ENCODE results near the gene VRK1. TPM values are rescaled to one million over a fixed set of nuclear protein-coding genes. Genes with fewer than 3 reads are reported as not detected.

VRK1 gene
- polyA plus RNA-seq, 1 of the 3 experiments (the other 2 are of a cell fraction): 9.1 TPM

- Histone ChIP-seq H3K9me2 (no peaks in the 10 kb centered on the region), H3K36me3 (replicated peaks in 1 of 2; ENCODE audit: control insufficient read depth in 1 of 2, insufficient read depth in 2 of 2, low read length in 1 of 2) (no peaks in the 10 kb centered on the region), H4K20me1 (ENCODE audit: insufficient read depth) (peaks cover 3% of the 10 kb centered on the region; the same call in 1 of the 2 replicates), H3K4me1 (ENCODE audit: control insufficient read depth in 1 of 2, insufficient read depth in 2 of 2, low read depth in 1 of 2, low read length in 1 of 2) (peaks cover 4 to 6% of the 10 kb centered on the region in 2 experiments; a peak in 3 of 4 replicates), H3K4me2 (peak overlapping the region; percentile 31), H3F3A (replicated peaks; ENCODE audit: insufficient read depth) (no peaks in the 10 kb centered on the region), H3K27ac (ENCODE audit: low read depth in 2 of 2, low read length in 1 of 2) (no peak overlapping the region), H3K4me3 (ENCODE audit: low read depth in 2 of 2, low read length in 1 of 2) (peak overlapping the region in 1 of 2 experiments; percentile 20; a peak in 1 of 4 replicates), H3K9me3 (no peaks in the 10 kb centered on the region), H3K9ac (no peak overlapping the region), H3K79me2 (ENCODE audit: insufficient read depth) (peaks cover 96% of the 10 kb centered on the region), H3K27me3 (ENCODE audit: insufficient read depth) (no peaks in the 10 kb centered on the region), H2AFZ (ENCODE audit: low read depth) (peak overlapping the region; percentile 4; the same call in 1 of the 2 replicates)
- CTCF ChIA-PET: no interaction called here
- TF ChIP-seq FOXM1 (IDR thresholded peaks at IDR 0.05; ENCODE audit: low read depth): no peak
- TF ChIP-seq EP300 (IDR thresholded peaks at IDR 0.05; ENCODE audit: borderline replicate concordance in 1 of 2, low read depth in 1 of 2, low read length in 1 of 2): no peak
- TF ChIP-seq TCF12 (IDR thresholded peaks at IDR 0.05): no peak
- no peak for TF ChIP-seq REST (IDR thresholded peaks at IDR 0.05; ENCODE audit: low read depth, low read length)
- TF ChIP-seq YY1 (IDR thresholded peaks at IDR 0.05; ENCODE audit: low read depth): no peak
- 95% methylated on average over 2 of the region's 2 CpGs for WGBS (ENCODE audit: low lambda C conversion rate)
- DNase-seq: no peak
- POLR2A ChIA-PET: no interaction called here
These were observed 6.8 kb downstream of the VRK1 start for GRCh38 chr14:96803958-96804357.

GRCh38 chr14:96804895-96805294 lies 7.7 kb downstream of the VRK1 start:
- peak overlapping the region; percentile 4; the same call in 1 of the 2 replicates for H2AFZ ChIP-seq (ENCODE audit: low read depth)
- DNase-seq: no peak
- no peak overlapping the region for H3K4me3 ChIP-seq (ENCODE audit: low read depth in 2 of 2, low read length in 1 of 2)
- TF ChIP-seq IRF3 (IDR thresholded peaks at IDR 0.05; ENCODE audit: low read depth, low read length): no peak
- TF ChIP-seq POLR2AphosphoS5 (IDR thresholded peaks at IDR 0.05; ENCODE audit: low read depth, low read length): no peak
- TF ChIP-seq PBX3 (IDR thresholded peaks at IDR 0.05): no peak
- TF ChIP-seq CHD2 (IDR thresholded peaks at IDR 0.05; ENCODE audit: low read length, partially characterized antibody): no peak
- TF ChIP-seq USF1 (IDR thresholded peaks at IDR 0.05; ENCODE audit: borderline replicate concordance, low read depth): no peak
- POLR2A ChIA-PET: no interaction called here
- CTCF ChIA-PET: no interaction called here
- 82% methylated on average over 5 of the region's 5 CpGs for WGBS (ENCODE audit: low lambda C conversion rate)
- H3K9me3 ChIP-seq: no peaks in the 10 kb centered on the region
- H3K79me2 ChIP-seq (ENCODE audit: insufficient read depth): peaks cover 96% of the 10 kb centered on the region
- peaks cover 0 to 5% of the 10 kb centered on the region in 2 experiments; a peak in 3 of 4 replicates for H3K4me1 ChIP-seq (ENCODE audit: control insufficient read depth in 1 of 2, insufficient read depth in 2 of 2, low read depth in 1 of 2, low read length in 1 of 2)
- no peak overlapping the region for H3K9ac ChIP-seq
- H3K27me3 ChIP-seq (ENCODE audit: insufficient read depth): no peaks in the 10 kb centered on the region
- no peaks in the 10 kb centered on the region for H3F3A ChIP-seq (replicated peaks; ENCODE audit: insufficient read depth)
- H3K9me2 ChIP-seq: no peaks in the 10 kb centered on the region
- 0 out of 2 replicates have a peak overlapping the region, but pooled peaks have one; percentile 11 for H3K4me2 ChIP-seq
- no peaks in the 10 kb centered on the region for H3K36me3 ChIP-seq (replicated peaks in 1 of 2; ENCODE audit: control insufficient read depth in 1 of 2, insufficient read depth in 2 of 2, low read length in 1 of 2)
- H3K27ac ChIP-seq (ENCODE audit: low read depth in 2 of 2, low read length in 1 of 2): no peak overlapping the region
- H4K20me1 ChIP-seq (ENCODE audit: insufficient read depth): peaks cover 3% of the 10 kb centered on the region; the same call in 1 of the 2 replicates

All from SK-N-SH (cell line).